Endothelial cell of umbilical vein (primary cell): ENCODE results near the gene LILRA6. TPM values are rescaled to one million over a fixed set of nuclear protein-coding genes. Genes with fewer than 3 reads are reported as not detected.
"Not testable (repeated sequence)": the region's sequence is repeated elsewhere in the genome, so short reads cannot be mapped to it uniquely, and the experiment has no call there.

Experiments used
- BruUV-seq: library from RNA; stranded (reverse); fragments of 400-500 nt; replicated peaks from 2 replicates; lab custom pipeline; 2021; lab: Mats Ljungman, UMichigan
- CTCF ChIA-PET: fragments of 300-600, 350-600 bp; sonication (Branson Sonifier 250); formaldehyde crosslinking; loops from one replicate; lab custom pipeline; 2021; ENCODE audit warnings: antibody characterized with exemption, inconsistent platforms; lab: Charles Lee
- POLR2A ChIA-PET: fragments of 300-600, 350-600 bp; sonication (Branson Sonifier 250); formaldehyde crosslinking; loops from one replicate; lab custom pipeline; 2021; ENCODE audit warnings: antibody characterized with exemption, inconsistent platforms; lab: Charles Lee
- DNase-seq: peaks from one replicate; pipeline ENCODE4 v3.0.0-alpha.2; 2011; ENCODE audit warnings: low read depth, low spot score
- FAIRE-seq: peaks from 2 replicates; lab custom pipeline; 2011; peaks lifted over from hg19 to GRCh38; lab: Jason Lieb, UNC
- H2AFZ ChIP-seq: 2 replicates; pipeline ENCODE4 v1.6.0; 2012; ENCODE audit warnings: low read depth, low read length, control low read depth, inconsistent platforms
- H3K27ac ChIP-seq: 2 replicates; pipeline ENCODE4 v1.5.1; 2011; ENCODE audit warnings: low read depth, mild to moderate bottlenecking, control low read depth, low read length, moderate library complexity; ENCODE audit not compliant: insufficient read depth
- H3K27me3 ChIP-seq, 2 experiments: 2 replicates each; pipeline versions ENCODE4 v1.6.0 to v1.6.1; 2011; ENCODE audit warnings: low read length in 2 of 2, mixed read lengths in 1 of 2; ENCODE audit not compliant: control insufficient read depth in 2 of 2, insufficient read depth in 2 of 2
- H3K36me3 ChIP-seq, 2 experiments: 2 replicates in 1 of 2; 3 replicates in 1 of 2; pipeline ENCODE4 v1.5.1; 2011; ENCODE audit warnings: low read length in 2 of 2, mild to moderate bottlenecking in 1 of 2, moderate library complexity in 1 of 2; ENCODE audit not compliant: control insufficient read depth in 2 of 2, insufficient read depth in 2 of 2; ENCODE audit errors: extremely low read depth in 1 of 2
- H3K4me1 ChIP-seq: 3 replicates; pipeline ENCODE4 v1.5.1; 2011; ENCODE audit warnings: mild to moderate bottlenecking, low read length; ENCODE audit not compliant: control insufficient read depth, insufficient read depth; ENCODE audit errors: extremely low read depth
- H3K4me2 ChIP-seq: 2 replicates; pipeline ENCODE4 v1.6.1; 2011; ENCODE audit warnings: low read length, control low read depth, mixed read lengths; ENCODE audit not compliant: insufficient read depth
- H3K4me3 ChIP-seq, 3 experiments: fragments of 200-600 bp in 1 of 3; sonication (generic), shearing (Covaris generic) in 1 of 3; replicated peaks in 1 of 3; 2 replicates each; pipeline ENCODE4 v1.5.1; 2011 to 2016; ENCODE audit warnings: control low read depth in 3 of 3, low read length in 3 of 3, mild to moderate bottlenecking in 2 of 3, inconsistent platforms in 1 of 3, low read depth in 1 of 3, moderate library complexity in 1 of 3; ENCODE audit not compliant: insufficient read depth in 1 of 3
- H3K79me2 ChIP-seq: 2 replicates; pipeline ENCODE4 v1.6.0; 2012; ENCODE audit warnings: low read length, inconsistent platforms; ENCODE audit not compliant: control insufficient read depth, insufficient read depth
- H3K9ac ChIP-seq: replicated peaks from 2 replicates; pipeline ENCODE3; 2011; ENCODE audit warnings: low read length, control low read depth; ENCODE audit not compliant: insufficient read depth; ENCODE audit errors: extremely low read depth
- H3K9me1 ChIP-seq: replicated peaks from 3 replicates; pipeline ENCODE4 v1.6.0; 2011; ENCODE audit warnings: mild to moderate bottlenecking, low read length; ENCODE audit not compliant: control insufficient read depth, insufficient read depth; ENCODE audit errors: extremely low read depth
- H3K9me3 ChIP-seq: replicated peaks from 2 replicates; pipeline ENCODE4 v1.5.1; 2012; ENCODE audit warnings: low read length, inconsistent platforms; ENCODE audit not compliant: control insufficient read depth, insufficient read depth
- H4K20me1 ChIP-seq: replicated peaks from 2 replicates; pipeline ENCODE3; 2011; ENCODE audit warnings: mild to moderate bottlenecking, low read length; ENCODE audit not compliant: control insufficient read depth, insufficient read depth; ENCODE audit errors: extremely low read depth
- dilution Hi-C: fragments of 300-500 bp; cut with MboI; formaldehyde crosslinking; loops from one replicate; pipeline ENCODE4 v1.15.0; 2019; ENCODE audit warnings: low sequenced_read_pairs; ENCODE audit not compliant: extremely low pct_ligation_motif_present
- intact Hi-C: fragments of 100-400 bp; cut with micrococcal nuclease; formaldehyde crosslinking; loops from one replicate; pipeline ENCODE4 v1.10.0; 2022
- polyA plus RNA-seq, 4 experiments: library from polyadenylated mRNA; depleted of rRNA in 3 of 4; stranded (reverse) in 3 of 4; unstranded in 1 of 4; fragments of >200 nt; gene quantifications; 2 replicates each; pipeline versions ENCODE4 v1.2.1 to v1.2.3, GENCODE V29; 2011 to 2012; ENCODE audit warnings: missing spikeins in 1 of 4
- total RNA-seq: library from RNA; stranded (reverse); gene quantifications from 2 replicates; pipeline ENCODE4 v1.2.3, GENCODE V29; 2021

Gene LILRA6
- total and polyA plus RNA-seq, 2 donors (not counting 3 experiments of a cell fraction or from before 2014, with no cell fraction given): not detected

DNA sequence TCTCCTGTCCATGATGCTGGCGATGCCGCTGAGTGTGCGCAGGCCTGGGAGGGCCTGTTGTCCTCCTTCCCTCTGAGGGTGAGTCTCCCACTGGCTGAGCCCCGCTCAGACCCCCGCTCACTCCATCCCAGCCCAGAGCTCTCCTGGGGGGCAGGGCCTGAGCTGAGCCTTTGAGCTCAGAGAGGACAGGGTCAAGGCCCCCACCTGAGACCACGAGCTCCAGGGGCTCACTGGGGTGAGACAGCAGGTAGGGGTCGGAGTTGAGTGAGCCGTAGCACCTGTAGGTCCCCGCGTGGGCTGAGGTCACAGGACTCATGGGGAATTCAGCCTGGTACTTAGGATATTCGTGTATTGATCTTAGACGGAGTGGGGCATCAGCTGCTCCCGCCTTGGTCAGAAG lies 35.5 kb upstream of the LILRA6 start:
- H3K79me2 ChIP-seq, POLR2A ChIA-PET, BruUV-seq, intact Hi-C loops, H3K9me3 ChIP-seq, DNase-seq, H3K36me3 ChIP-seq, H3K4me3 ChIP-seq, H2AFZ ChIP-seq, H3K4me2 ChIP-seq, FAIRE-seq, H3K9me1 ChIP-seq, dilution Hi-C loops, H3K27ac ChIP-seq, H3K4me1 ChIP-seq, H3K27me3 ChIP-seq, H4K20me1 ChIP-seq, H3K9ac ChIP-seq: not testable (repeated sequence)
- CTCF ChIA-PET: interaction anchor here (2.2 kb wide), 1 partner anchor 12 kb away, joined by 7 read pairs; no protein-coding TSS in a partner anchor

GRCh38 chr19:54277111-54277615 lies 34.6 kb upstream of the LILRA6 start:
- H3K27ac ChIP-seq, H3K9me1 ChIP-seq, H2AFZ ChIP-seq, H4K20me1 ChIP-seq, POLR2A ChIA-PET, H3K4me1 ChIP-seq, intact Hi-C loops, H3K27me3 ChIP-seq, H3K9ac ChIP-seq, H3K36me3 ChIP-seq, BruUV-seq, FAIRE-seq, DNase-seq, H3K9me3 ChIP-seq, H3K4me2 ChIP-seq, H3K4me3 ChIP-seq, dilution Hi-C loops, H3K79me2 ChIP-seq: not testable (repeated sequence)
- CTCF ChIA-PET: interaction anchor here (2.2 kb wide), 1 partner anchor 11 kb away, joined by 7 read pairs; no protein-coding TSS in a partner anchor
